Globus pallidus (tissue), 1 donor: Measurements from ENCODE around the gene BRD3OS.
A peak's percentile ranks its signal among the peaks of the same experiment; 100 is the strongest.

Experiments
- DNase-seq: peaks from one replicate; pipeline ENCODE4 v3.0.0-alpha.2; 2015; ENCODE audit warnings: low spot score

Gene BRD3OS

GRCh38 chr9:134052491-134052890, 27.2 kb downstream of the BRD3OS start:
- no peak for DNase-seq

GRCh38 chr9:134052941-134053340, 27.7 kb downstream of the BRD3OS start:
- no peak for DNase-seq

- DNase-seq: no peak
These were observed 28.2 kb downstream of the BRD3OS start for GRCh38 chr9:134053401-134053871.

- DNase-seq: no peak
These were observed 28.9 kb downstream of the BRD3OS start for GRCh38 chr9:134053941-134054761.

GRCh38 chr9:134054891-134055811, 29.9 kb downstream of the BRD3OS start:
- no peak for DNase-seq

- DNase-seq: peak; percentile 65
These were observed 30.7 kb downstream of the BRD3OS start for GRCh38 chr9:134055981-134056461.

- DNase-seq: no peak
These were observed 31.4 kb downstream of the BRD3OS start for GRCh38 chr9:134056483-134057306.

GRCh38 chr9:134057307-134057657, 32.0 kb downstream of the BRD3OS start:
- no peak for DNase-seq

- no peak for DNase-seq
These were observed 32.7 kb downstream of the BRD3OS start for GRCh38 chr9:134057751-134058701.

GRCh38 chr9:134058716-134059115, 33.4 kb downstream of the BRD3OS start:
- no peak for DNase-seq

GRCh38 chr9:134059188-134059641, 33.9 kb downstream of the BRD3OS start:
- DNase-seq: no peak

- DNase-seq: peak; percentile 47
These were observed 34.5 kb downstream of the BRD3OS start for GRCh38 chr9:134059661-134060395.

- DNase-seq: no peak
These were observed 35.3 kb downstream of the BRD3OS start for GRCh38 chr9:134060546-134060945.

GRCh38 chr9:134061019-134061687, 35.9 kb downstream of the BRD3OS start:
- DNase-seq: no peak

- DNase-seq: no peak
These were observed 36.5 kb downstream of the BRD3OS start for GRCh38 chr9:134061688-134062371.

GRCh38 chr9:134062461-134063087, 37.3 kb downstream of the BRD3OS start:
- DNase-seq: no peak

GRCh38 chr9:134063088-134063570, 37.8 kb downstream of the BRD3OS start:
- DNase-seq: no peak
